Neural progenitor cell (in vitro differentiated cells): ENCODE data around the gene BRSK2. TPM values are rescaled to one million over a fixed set of nuclear protein-coding genes. Genes with fewer than 3 reads are reported as not detected.
"Not testable (repeated sequence)": the region's sequence is repeated elsewhere in the genome, so short reads cannot be mapped to it uniquely, and the experiment has no call there.

Source experiments
- DNase-seq: peaks from one replicate; pipeline ENCODE4 v3.0.0-alpha.2; 2016; ENCODE audit warnings: low spot score
- H2AFZ ChIP-seq: fragments of 200-600 bp; sonication (generic); replicated peaks from 2 replicates; pipeline ENCODE4 v1.6.1; 2016; ENCODE audit warnings: antibody characterized with exemption
- H3F3A ChIP-seq: fragments of 200-600 bp; sonication (generic); 2 replicates; pipeline ENCODE4 v1.6.1; 2016; ENCODE audit warnings: antibody characterized with exemption, low read depth
- H3K27ac ChIP-seq: fragments of 200-600 bp; sonication (generic); 2 replicates; pipeline ENCODE4 v1.5.1; 2016; ENCODE audit warnings: mild to moderate bottlenecking
- H3K27me3 ChIP-seq: fragments of 200-600 bp; sonication (generic); 2 replicates; pipeline ENCODE4 v1.6.1; 2016; ENCODE audit warnings: mild to moderate bottlenecking, moderate library complexity
- H3K36me3 ChIP-seq: fragments of 200-600 bp; sonication (generic); 2 replicates; pipeline ENCODE4 v1.5.1; 2016
- H3K4me1 ChIP-seq: fragments of 200-600 bp; sonication (generic); 2 replicates; pipeline ENCODE4 v1.6.1; 2016; ENCODE audit warnings: mixed run types
- H3K4me2 ChIP-seq: fragments of 200-600 bp; sonication (generic); 2 replicates; pipeline ENCODE4 v1.6.1; 2016
- H3K4me3 ChIP-seq: fragments of 200-600 bp; sonication (generic); 2 replicates; pipeline ENCODE4 v1.5.1; 2016
- H3K79me2 ChIP-seq: fragments of 200-600 bp; sonication (generic); 2 replicates; pipeline ENCODE4 v1.6.1; 2016; ENCODE audit warnings: low read depth
- H3K9ac ChIP-seq: fragments of 200-600 bp; sonication (generic); 2 replicates; pipeline ENCODE4 v1.6.1; 2016
- H3K9me3 ChIP-seq: fragments of 200-600 bp; sonication (generic); 2 replicates; pipeline ENCODE4 v1.5.1; 2016; ENCODE audit warnings: low read depth
- H4K20me1 ChIP-seq: fragments of 200-600 bp; sonication (generic); 2 replicates; pipeline ENCODE4 v1.6.1; 2016; ENCODE audit warnings: low read depth
- H3K27ac Mint-ChIP-seq: 3 replicates; pipeline ENCODE4 v1.8.0; 2021; ENCODE audit warnings: mixed read lengths
- H3K27me3 Mint-ChIP-seq: 2 replicates; pipeline ENCODE4 v1.8.0; 2022; ENCODE audit warnings: low read depth, mild to moderate bottlenecking, inconsistent platforms, moderate library complexity, mixed read lengths; ENCODE audit not compliant: insufficient read depth
- H3K36me3 Mint-ChIP-seq: 3 replicates; pipeline ENCODE4 v1.8.0; 2021; ENCODE audit warnings: mixed read lengths
- H3K4me1 Mint-ChIP-seq: 3 replicates; pipeline ENCODE4 v1.8.0; 2021; ENCODE audit warnings: mixed read lengths
- H3K4me3 Mint-ChIP-seq: 3 replicates; pipeline ENCODE4 v1.8.0; 2021; ENCODE audit warnings: mild to moderate bottlenecking, moderate library complexity, mixed read lengths
- H3K9me3 Mint-ChIP-seq: 3 replicates; pipeline ENCODE4 v1.8.0; 2020; ENCODE audit warnings: mixed read lengths
- EZH2 ChIP-seq: fragments of 200-600 bp; sonication (generic); IDR thresholded peaks from 2 replicates; pipeline ENCODE4 v1.6.1; 2017; ENCODE audit warnings: antibody characterized with exemption, mild to moderate bottlenecking, moderate library complexity
- EZH2phosphoT487 ChIP-seq: fragments of 200-600 bp; sonication (generic); IDR thresholded peaks from 2 replicates; pipeline ENCODE4 v1.6.1; 2017; ENCODE audit warnings: antibody characterized with exemption
- total RNA-seq: library from RNA; depleted of rRNA; stranded (reverse); fragments of >200 nt; gene quantifications from 2 replicates; pipeline ENCODE4 v1.2.3, GENCODE V29; 2015; ENCODE audit warnings: low replicate concordance
- TF ChIP-seq, protein P1 (sequence below): fragments of 200-600 bp; sonication (generic); IDR thresholded peaks from 2 replicates; pipeline ENCODE4 v1.5.1; 2017; ENCODE audit warnings: antibody characterized with exemption, mild to moderate bottlenecking

Gene BRSK2
- total RNA-seq, 1 donor from 2014 or later: 8.2 TPM

DNA sequence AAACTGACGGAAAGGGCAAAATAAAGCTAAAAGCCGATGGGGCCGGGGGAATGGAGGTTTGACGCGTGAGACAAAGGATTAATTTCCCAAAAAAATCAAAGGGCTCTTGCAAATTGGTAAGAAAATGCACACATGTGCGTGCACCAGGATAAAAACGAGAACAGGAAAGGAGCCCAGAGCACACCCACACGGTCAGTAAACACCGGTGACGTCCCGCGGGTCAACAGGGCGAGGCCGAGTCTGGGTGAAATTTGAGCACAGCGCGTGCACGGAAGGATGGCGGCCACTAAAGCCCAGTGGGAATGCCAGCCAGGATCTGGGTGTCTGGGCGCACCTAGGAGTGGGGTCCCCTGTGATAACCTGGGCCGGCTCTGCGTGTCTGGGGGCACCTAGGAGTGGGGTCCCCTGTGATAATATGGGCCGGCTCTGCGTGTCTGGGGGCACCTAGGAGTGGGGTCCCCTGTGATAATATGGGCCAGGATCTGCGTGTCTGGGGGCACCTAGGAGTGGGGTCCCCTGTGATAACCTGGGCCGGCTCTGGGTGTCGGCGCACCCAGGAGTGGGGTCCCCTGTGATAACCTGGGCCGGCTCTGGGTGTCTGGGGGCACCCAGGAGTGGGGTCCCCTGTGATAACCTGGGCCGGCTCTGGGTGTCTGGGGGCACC is 44.4 kb downstream of the BRSK2 start:
- no peaks in the 10 kb centered on the region for H3K9me3 Mint-ChIP-seq
- H3K4me3 Mint-ChIP-seq: no peak overlapping the region
- no peaks in the 10 kb centered on the region for H3K79me2 ChIP-seq
- H3K27me3 ChIP-seq: no peaks in the 10 kb centered on the region
- H2AFZ ChIP-seq: no peak overlapping the region
- no peaks in the 10 kb centered on the region for H3K36me3 Mint-ChIP-seq
- no peak for TF ChIP-seq EZH2phosphoT487
- TF ChIP-seq, protein P1, sequence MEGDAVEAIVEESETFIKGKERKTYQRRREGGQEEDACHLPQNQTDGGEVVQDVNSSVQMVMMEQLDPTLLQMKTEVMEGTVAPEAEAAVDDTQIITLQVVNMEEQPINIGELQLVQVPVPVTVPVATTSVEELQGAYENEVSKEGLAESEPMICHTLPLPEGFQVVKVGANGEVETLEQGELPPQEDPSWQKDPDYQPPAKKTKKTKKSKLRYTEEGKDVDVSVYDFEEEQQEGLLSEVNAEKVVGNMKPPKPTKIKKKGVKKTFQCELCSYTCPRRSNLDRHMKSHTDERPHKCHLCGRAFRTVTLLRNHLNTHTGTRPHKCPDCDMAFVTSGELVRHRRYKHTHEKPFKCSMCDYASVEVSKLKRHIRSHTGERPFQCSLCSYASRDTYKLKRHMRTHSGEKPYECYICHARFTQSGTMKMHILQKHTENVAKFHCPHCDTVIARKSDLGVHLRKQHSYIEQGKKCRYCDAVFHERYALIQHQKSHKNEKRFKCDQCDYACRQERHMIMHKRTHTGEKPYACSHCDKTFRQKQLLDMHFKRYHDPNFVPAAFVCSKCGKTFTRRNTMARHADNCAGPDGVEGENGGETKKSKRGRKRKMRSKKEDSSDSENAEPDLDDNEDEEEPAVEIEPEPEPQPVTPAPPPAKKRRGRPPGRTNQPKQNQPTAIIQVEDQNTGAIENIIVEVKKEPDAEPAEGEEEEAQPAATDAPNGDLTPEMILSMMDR: no peak
- TF ChIP-seq EZH2: no peak
- H3K36me3 ChIP-seq: no peaks in the 10 kb centered on the region
- H3K4me2 ChIP-seq: no peak overlapping the region
- no peaks in the 10 kb centered on the region for H3K27me3 Mint-ChIP-seq
- H3K9me3 ChIP-seq: no peaks in the 10 kb centered on the region
- H4K20me1 ChIP-seq: peaks cover 37% of the 10 kb centered on the region
- H3K9ac ChIP-seq: no peak overlapping the region
- no peak overlapping the region for H3K4me3 ChIP-seq
- DNase-seq: no peak
- no peak overlapping the region for H3K27ac Mint-ChIP-seq
- no peak overlapping the region for H3K27ac ChIP-seq
- peaks cover 8% of the 10 kb centered on the region for H3K4me1 ChIP-seq
- H3F3A ChIP-seq: peaks cover 2% of the 10 kb centered on the region
- no peaks in the 10 kb centered on the region for H3K4me1 Mint-ChIP-seq

GRCh38 chr11:1435479-1435819 is 45.7 kb downstream of the BRSK2 start:
- H3K36me3 ChIP-seq, H3K27ac ChIP-seq, H3F3A ChIP-seq, DNase-seq, H3K27me3 ChIP-seq, H3K9ac ChIP-seq, H3K4me3 ChIP-seq, H2AFZ ChIP-seq, H3K27me3 Mint-ChIP-seq, H3K4me1 Mint-ChIP-seq, H3K4me3 Mint-ChIP-seq, H3K27ac Mint-ChIP-seq, H3K79me2 ChIP-seq, H3K4me1 ChIP-seq, H3K9me3 Mint-ChIP-seq, H3K9me3 ChIP-seq, H3K36me3 Mint-ChIP-seq: not testable (repeated sequence)
- Histone ChIP-seq H3K4me2 (peak overlapping the region; percentile 65), H4K20me1 (peaks cover 37% of the 10 kb centered on the region)

DNA sequence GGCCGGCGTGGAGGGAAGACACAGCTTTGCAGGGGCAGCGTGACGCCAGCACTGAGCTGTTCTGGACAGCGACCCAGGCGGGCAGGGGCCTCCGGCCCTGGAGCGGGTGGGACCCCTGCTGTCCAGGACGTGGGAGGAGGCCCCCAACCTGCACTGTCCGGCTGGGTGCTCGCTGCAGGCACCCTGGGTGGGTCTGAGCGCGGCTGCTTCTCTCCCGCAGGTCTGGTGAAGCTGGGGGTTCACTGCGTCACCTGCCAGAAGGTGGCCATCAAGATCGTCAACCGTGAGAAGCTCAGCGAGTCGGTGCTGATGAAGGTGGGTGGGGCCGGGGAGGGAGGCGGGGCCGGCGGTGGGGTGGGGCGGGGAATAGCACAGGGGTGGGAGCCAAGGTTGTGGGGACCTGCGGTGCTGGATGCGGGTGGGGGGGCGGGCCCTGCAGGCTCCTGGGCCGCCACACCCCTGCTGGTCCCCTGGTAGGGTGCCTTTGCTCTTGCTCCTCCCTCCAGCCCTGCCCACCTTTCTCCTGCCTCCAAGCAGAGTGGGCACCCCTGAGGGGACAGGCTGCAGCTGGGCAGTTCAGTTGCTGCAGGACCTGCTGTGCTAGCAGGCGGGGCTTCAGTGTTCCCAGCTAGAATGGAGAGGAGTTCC is 46.2 kb downstream of the BRSK2 start:
- no peaks in the 10 kb centered on the region for H3K27me3 ChIP-seq
- H3F3A ChIP-seq: peaks cover 2% of the 10 kb centered on the region
- H3K36me3 ChIP-seq: no peaks in the 10 kb centered on the region
- H3K79me2 ChIP-seq: no peaks in the 10 kb centered on the region
- TF ChIP-seq, protein P1: no peak
- TF ChIP-seq EZH2phosphoT487 (no peak), EZH2 (no peak)
- H2AFZ ChIP-seq: no peak overlapping the region
- peaks cover 37% of the 10 kb centered on the region for H4K20me1 ChIP-seq
- H3K9me3 ChIP-seq: no peaks in the 10 kb centered on the region
- H3K4me2 ChIP-seq: peak overlapping the region; percentile 65
- Mint-ChIP-seq H3K4me1 (no peaks in the 10 kb centered on the region), H3K36me3 (no peaks in the 10 kb centered on the region), H3K9me3 (no peaks in the 10 kb centered on the region), H3K27ac (no peak overlapping the region), H3K4me3 (no peak overlapping the region), H3K27me3 (no peaks in the 10 kb centered on the region)
- H3K4me3 ChIP-seq: no peak overlapping the region
- no peak overlapping the region for H3K27ac ChIP-seq
- DNase-seq: peak; percentile 51
- peaks cover 8% of the 10 kb centered on the region for H3K4me1 ChIP-seq
- no peak overlapping the region for H3K9ac ChIP-seq

DNA sequence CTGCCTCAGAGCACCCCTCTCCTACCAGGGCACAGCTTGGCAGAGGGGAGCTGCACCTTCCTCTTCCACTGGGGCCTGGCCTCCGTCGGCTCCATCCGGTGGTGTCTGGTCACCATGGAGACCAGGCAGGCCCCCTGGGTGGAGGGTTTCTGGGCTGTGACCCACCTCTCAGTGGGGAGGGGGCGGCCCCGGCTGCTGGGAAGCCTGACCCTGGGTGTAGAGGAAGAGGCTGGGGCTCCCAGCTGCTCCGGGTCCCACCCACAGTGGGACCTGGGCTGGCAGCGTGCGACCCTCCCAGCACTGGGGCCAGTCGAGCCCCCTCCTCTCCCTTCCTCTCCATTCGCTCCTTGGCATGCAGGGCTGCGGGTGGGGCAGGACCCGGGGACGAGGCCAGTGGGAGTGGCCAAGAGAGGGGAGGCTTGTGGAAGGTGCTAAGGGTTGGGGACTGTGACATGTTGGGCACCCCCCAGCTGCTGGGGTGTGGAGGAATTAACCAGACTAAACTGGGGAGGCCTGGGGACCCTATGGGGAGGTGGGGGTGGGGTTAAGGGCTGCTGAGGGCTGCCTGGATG is 46.8 kb downstream of the BRSK2 start:
- H3K4me1 Mint-ChIP-seq: no peaks in the 10 kb centered on the region
- Histone ChIP-seq H3K4me3 (no peak overlapping the region), H3K4me2 (peak overlapping the region; percentile 65), H3K9me3 (no peaks in the 10 kb centered on the region), H2AFZ (no peak overlapping the region), H4K20me1 (peaks cover 37% of the 10 kb centered on the region), H3K4me1 (peaks cover 8% of the 10 kb centered on the region), H3K27me3 (no peaks in the 10 kb centered on the region), H3K36me3 (no peaks in the 10 kb centered on the region), H3K79me2 (no peaks in the 10 kb centered on the region), H3K27ac (no peak overlapping the region), H3K9ac (no peak overlapping the region), H3F3A (peaks cover 2% of the 10 kb centered on the region)
- DNase-seq: peak; percentile 39
- H3K27ac Mint-ChIP-seq: no peak overlapping the region
- no peaks in the 10 kb centered on the region for H3K36me3 Mint-ChIP-seq
- H3K4me3 Mint-ChIP-seq: no peak overlapping the region
- TF ChIP-seq EZH2 (no peak), EZH2phosphoT487 (no peak)
- TF ChIP-seq, protein P1: no peak
- no peaks in the 10 kb centered on the region for H3K27me3 Mint-ChIP-seq
- H3K9me3 Mint-ChIP-seq: no peaks in the 10 kb centered on the region
